ENCODE data around the gene PACRG. TPM values are rescaled to one million over a fixed set of nuclear protein-coding genes. Genes with fewer than 3 reads are reported as not detected.

PACRG gene
- total and polyA plus RNA-seq, 9 donors = 2.5 to 33.1 (median 3.8) TPM

DNA sequence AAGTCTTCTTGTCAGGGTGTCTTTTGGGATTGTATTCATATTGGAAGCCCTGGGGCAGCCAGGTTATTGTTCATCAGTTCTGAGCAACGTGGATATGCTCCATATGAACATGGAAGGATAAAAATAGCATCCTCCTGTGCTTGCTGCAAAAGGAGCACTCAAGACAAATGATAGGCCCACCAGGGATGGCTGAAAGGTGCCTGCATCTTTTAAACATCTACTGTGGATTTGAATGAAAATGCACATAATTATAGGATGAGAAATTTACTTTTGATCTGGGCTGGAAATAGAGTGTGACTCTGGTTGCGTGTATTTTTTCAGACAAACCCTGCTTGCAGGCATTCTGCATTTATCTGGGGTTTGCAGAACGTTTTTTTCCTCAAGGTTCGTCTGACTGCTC, 299.1 kb downstream of the PACRG start:
- Histone ChIP-seq H3K4me3 (no peak overlapping the region), H3K36me3 (no peaks in the 10 kb centered on the region), H3K4me1 (ENCODE audit: insufficient read depth) (no peaks in the 10 kb centered on the region), H3K27ac (no peak overlapping the region), H3K27me3 (no peaks in the 10 kb centered on the region), H3K9me3 (no peaks in the 10 kb centered on the region)
- intact Hi-C loops (cut with DNase I) = no loop called here
- 52 to 64% (median 53%) methylated on average over 4 of the region's 4 CpGs for WGBS, 3 donors
- no peak for DNase-seq
- TF ChIP-seq EP300 (IDR thresholded peaks at IDR 0.05) (no peak), POLR2A (IDR thresholded peaks at IDR 0.05) (no peak)

- Histone ChIP-seq H3K4me1 (ENCODE audit: insufficient read depth) (no peaks in the 10 kb centered on the region), H3K27ac (no peak overlapping the region), H3K27me3 (no peaks in the 10 kb centered on the region), H3K4me3 (no peak overlapping the region), H3K9me3 (no peaks in the 10 kb centered on the region), H3K36me3 (no peaks in the 10 kb centered on the region)
- TF ChIP-seq CTCF (IDR thresholded peaks at IDR 0.05) (no peak), EP300 (IDR thresholded peaks at IDR 0.05) (no peak), POLR2A (IDR thresholded peaks at IDR 0.05) (no peak)
- intact Hi-C loops (cut with DNase I) = no loop called here
- DNase-seq = no peak
- 91 to 100% (median 96%) methylated on average over 1 of the region's 1 CpG for WGBS, 3 donors
Observed at GRCh38 chr6:163030980-163031379, 303.2 kb downstream of the PACRG start.

GRCh38 chr6:163031931-163032330, 304.2 kb downstream of the PACRG start:
- Histone ChIP-seq H3K9me3 (no peaks in the 10 kb centered on the region), H3K4me3 (no peak overlapping the region), H3K27ac (no peak overlapping the region), H3K27me3 (no peaks in the 10 kb centered on the region), H3K4me1 (ENCODE audit: insufficient read depth) (no peaks in the 10 kb centered on the region), H3K36me3 (no peaks in the 10 kb centered on the region)
- intact Hi-C loops (cut with DNase I) = no loop called here
- TF ChIP-seq POLR2A (IDR thresholded peaks at IDR 0.05) (no peak), CTCF (IDR thresholded peaks at IDR 0.05) (no peak), EP300 (IDR thresholded peaks at IDR 0.05) (no peak)
- no peak for DNase-seq
- WGBS, 3 donors = 75 to 80% (median 79%) methylated on average over 1 of the region's 1 CpG

GRCh38 chr6:163036160-163036645, 308.4 kb downstream of the PACRG start:
- no peak for TF ChIP-seq CTCF (IDR thresholded peaks at IDR 0.05)
- H3K27me3 ChIP-seq = no peaks in the 10 kb centered on the region
- no peak overlapping the region for H3K4me3 ChIP-seq
- DNase-seq = no peak
- H3K27ac ChIP-seq = no peak overlapping the region
- H3K9me3 ChIP-seq = no peaks in the 10 kb centered on the region
- intact Hi-C loops (cut with DNase I) = no loop called here
- no peaks in the 10 kb centered on the region for H3K4me1 ChIP-seq (ENCODE audit: insufficient read depth)
- no peaks in the 10 kb centered on the region for H3K36me3 ChIP-seq
- 79 to 90% (median 87%) methylated on average over 3 of the region's 3 CpGs for WGBS, 3 donors

GRCh38 chr6:163038317-163038716, 310.5 kb downstream of the PACRG start:
- H3K27ac ChIP-seq = no peak overlapping the region
- H3K9me3 ChIP-seq = no peaks in the 10 kb centered on the region
- no peaks in the 10 kb centered on the region for H3K4me1 ChIP-seq (ENCODE audit: insufficient read depth)
- WGBS, 3 donors = 87 to 96% (median 91%) methylated on average over 2 of the region's 2 CpGs
- H3K27me3 ChIP-seq = no peaks in the 10 kb centered on the region
- intact Hi-C loops (cut with DNase I) = no loop called here
- no peak for DNase-seq
- no peak for TF ChIP-seq CTCF (IDR thresholded peaks at IDR 0.05)
- no peak overlapping the region for H3K4me3 ChIP-seq
- no peaks in the 10 kb centered on the region for H3K36me3 ChIP-seq

All from ovary (tissue), 9 donors.